K562 (cell line): ENCODE measurements around the gene RRP9. TPM values are rescaled to one million over a fixed set of nuclear protein-coding genes. Genes with fewer than 3 reads are reported as not detected.
A peak's percentile ranks its signal among the peaks of the same experiment; 100 is the strongest.

ENCODE experiments used
- ETV6 ChIP-seq, 3 experiments: fragments of 150-350 bp in 1 of 3; sonication (generic) in 1 of 3; formaldehyde crosslinking in 1 of 3; IDR thresholded peaks; 2 replicates each; pipeline versions ENCODE4 v1.6.1 to v1.8.0; 2014 to 2022; ENCODE audit warnings: borderline replicate concordance in 2 of 3, low read depth in 2 of 3, antibody characterized with exemption in 1 of 3, low read length in 1 of 3, mild to moderate bottlenecking in 1 of 3, missing genetic modification reagents in 1 of 3
- FOXA3 ChIP-seq, 2 experiments: fragments of 450-650 bp in 1 of 2; sonication (generic) in 1 of 2; formaldehyde crosslinking; IDR thresholded peaks in 1 of 2; conservative IDR thresholded peaks in 1 of 2; 2 replicates each; pipeline versions ENCODE4 v1.4.0 to v1.8.0; 2020 to 2022; ENCODE audit warnings: mild to moderate bottlenecking in 2 of 2, missing genetic modification reagents in 1 of 2
- GATAD2A ChIP-seq: fragments of 450-650 bp; IDR thresholded peaks from 2 replicates; pipeline ENCODE4 v1.6.1; 2017
- MYBL2 ChIP-seq, 2 experiments: fragments of 450-650 bp in 1 of 2; sonication (generic) in 1 of 2; formaldehyde crosslinking in 1 of 2; IDR thresholded peaks; 2 replicates each; pipeline versions ENCODE4 v1.6.1 to v1.8.1; 2017 to 2022; ENCODE audit warnings: borderline replicate concordance in 1 of 2, inconsistent platforms in 1 of 2, low read depth in 1 of 2, mild to moderate bottlenecking in 1 of 2, missing genetic modification reagents in 1 of 2, moderate library complexity in 1 of 2
- NCOA2 ChIP-seq, 2 experiments: fragments of 450-650 bp; IDR thresholded peaks; 2 replicates each; pipeline ENCODE4 v1.6.1; 2018; ENCODE audit warnings: mild to moderate bottlenecking in 2 of 2, moderate library complexity in 1 of 2; ENCODE audit not compliant: partially characterized antibody in 2 of 2
- NFE2 ChIP-seq: IDR thresholded peaks from 2 replicates; pipeline ENCODE4 v1.6.1; 2014; ENCODE audit warnings: antibody characterized with exemption, low read depth
- RB1 ChIP-seq: fragments of 450-650 bp; IDR thresholded peaks from 2 replicates; pipeline ENCODE4 v1.6.1; 2017; ENCODE audit warnings: low read depth, mild to moderate bottlenecking
- RFX1 ChIP-seq: fragments of 450-650 bp; IDR thresholded peaks from 2 replicates; pipeline ENCODE4 v1.6.1; 2016; ENCODE audit warnings: mild to moderate bottlenecking, moderate library complexity
- SMAD2 ChIP-seq: fragments of 150-350 bp; IDR thresholded peaks from 2 replicates; pipeline ENCODE4 v1.6.1; 2014; ENCODE audit warnings: low read depth, mild to moderate bottlenecking, low read length
- SMARCB1 ChIP-seq: IDR thresholded peaks from 2 replicates; pipeline ENCODE4 v1.6.1; 2011; ENCODE audit warnings: improper control_type of control experiment, low read depth; ENCODE audit not compliant: insufficient read length
- TFAM ChIP-seq: fragments of 250-450 bp; sonication (Bioruptor Pico); conservative IDR thresholded peaks from 2 replicates; pipeline ENCODE4 v1.5.0; 2021; ENCODE audit warnings: mild to moderate bottlenecking, moderate library complexity
- TOE1 ChIP-seq, 2 experiments: fragments of 450-650 bp in 1 of 2; sonication (generic) in 1 of 2; formaldehyde crosslinking in 1 of 2; IDR thresholded peaks; 2 replicates each; pipeline versions ENCODE4 v1.7.1 to v1.8.0; 2016 to 2022; ENCODE audit warnings: borderline replicate concordance in 2 of 2, mild to moderate bottlenecking in 2 of 2, antibody characterized with exemption in 1 of 2, inconsistent platforms in 1 of 2, low read depth in 1 of 2, missing genetic modification reagents in 1 of 2, moderate library complexity in 1 of 2
- U2AF1 ChIP-seq: fragments of 200-400 bp; formaldehyde crosslinking; optimal IDR thresholded peaks from 2 replicates; pipeline ENCODE3; 2017; ENCODE audit warnings: mild to moderate bottlenecking, low read depth, low read length, moderate library complexity
- ZNF3 ChIP-seq: fragments of 250-450 bp; sonication (Bioruptor Pico); IDR thresholded peaks from 2 replicates; pipeline ENCODE4 v1.5.0; 2021; ENCODE audit warnings: mild to moderate bottlenecking, moderate library complexity
- polyA plus RNA-seq, 8 experiments: library from polyadenylated mRNA; depleted of rRNA in 4 of 8; stranded (reverse) in 5 of 8; unstranded in 3 of 8; fragments of >200 nt; fragmentation: Nextera tagmentation in 2 of 8; fragmentation: Illumina TruSeq in 1 of 8; extraction: Ambion mirVana in 2 of 8; extraction: Trizol in 1 of 8; gene quantifications; 2 replicates each; pipeline versions ENCODE4 v1.2.1 to v1.2.3, GENCODE V29; 2011 to 2014; ENCODE audit warnings: inconsistent platforms in 1 of 8, missing spikeins in 1 of 8
- total RNA-seq, 7 experiments: library from RNA; depleted of rRNA in 6 of 7; stranded (reverse); fragments of >200 nt in 6 of 7; fragmentation: Illumina TruSeq in 2 of 7; extraction: Trizol in 2 of 7; gene quantifications; 2 replicates each; pipeline versions ENCODE4 v1.2.1 to v1.2.3, GENCODE V29; 2011 to 2021; ENCODE audit warnings: low replicate concordance in 1 of 7
- TF ChIP-seq, protein P1 (sequence below): fragments of 200-800 bp; sonication (Bioruptor generic); IDR thresholded peaks from 2 replicates; pipeline ENCODE4 v1.6.1; 2017; ENCODE audit warnings: missing genetic modification characterization, missing compliant biosample characterization
- TF ChIP-seq, protein P2 (sequence below): sonication (generic); formaldehyde crosslinking; IDR thresholded peaks from 2 replicates; pipeline ENCODE4 v1.8.0; 2022; ENCODE audit warnings: missing genetic modification reagents, mild to moderate bottlenecking, moderate library complexity, borderline replicate concordance
- TF ChIP-seq, protein P3 (sequence below): fragments of 450-650 bp; conservative IDR thresholded peaks from 2 replicates; pipeline ENCODE4 v1.6.1; 2016; ENCODE audit warnings: missing genetic modification characterization, low read depth, mild to moderate bottlenecking, control low read depth, missing compliant biosample characterization
- TF ChIP-seq, protein P4 (sequence below): fragments of 200-400 bp; formaldehyde crosslinking; IDR thresholded peaks from 2 replicates; pipeline ENCODE4 v1.6.1; 2017; ENCODE audit warnings: mild to moderate bottlenecking, low read depth, low read length, moderate library complexity

Gene RRP9
- total and polyA plus RNA-seq, 9 of the 15 experiments (the other 6 are each of a cell fraction or from before 2014, with no cell fraction given), result 5.2 to 67.0 (median 45.9) TPM

DNA sequence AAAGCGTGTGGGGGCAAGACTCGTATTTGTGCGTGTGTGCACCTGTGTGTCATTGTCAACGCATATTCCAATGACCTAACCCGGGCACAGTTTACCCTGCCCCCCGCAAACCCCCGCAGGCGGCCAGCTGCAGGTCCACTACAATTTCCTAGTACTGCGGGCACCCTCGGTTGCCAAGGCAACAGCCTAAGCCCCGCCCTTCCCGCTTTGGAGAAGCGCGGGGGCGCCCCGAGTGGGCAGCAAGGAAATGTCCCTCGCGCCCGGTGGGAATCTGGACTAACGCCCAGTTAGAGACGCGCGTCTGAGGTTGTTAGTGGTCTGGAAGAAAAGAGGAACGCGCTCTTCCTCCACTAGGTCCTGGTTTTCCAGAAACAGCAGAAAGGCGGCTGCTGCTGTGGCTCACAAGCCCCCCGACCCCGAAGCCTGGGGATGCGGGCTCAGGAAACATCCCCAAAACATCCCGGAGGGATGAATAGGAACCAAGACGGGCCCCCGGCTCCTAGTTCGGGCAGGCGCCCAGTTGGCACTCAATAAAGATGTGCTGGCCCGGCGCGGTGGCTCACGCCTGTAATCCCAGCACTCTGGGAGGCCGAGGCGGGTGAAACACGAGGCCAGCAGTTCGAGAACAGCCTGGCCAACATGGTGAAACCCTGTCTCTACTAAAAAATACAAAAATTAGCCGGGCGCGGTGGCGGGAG, 34.3 kb upstream of the RRP9 start (continued):
- no peak for TF ChIP-seq SMAD2
- TF ChIP-seq U2AF1, result no peak
- TF ChIP-seq, protein P1, sequence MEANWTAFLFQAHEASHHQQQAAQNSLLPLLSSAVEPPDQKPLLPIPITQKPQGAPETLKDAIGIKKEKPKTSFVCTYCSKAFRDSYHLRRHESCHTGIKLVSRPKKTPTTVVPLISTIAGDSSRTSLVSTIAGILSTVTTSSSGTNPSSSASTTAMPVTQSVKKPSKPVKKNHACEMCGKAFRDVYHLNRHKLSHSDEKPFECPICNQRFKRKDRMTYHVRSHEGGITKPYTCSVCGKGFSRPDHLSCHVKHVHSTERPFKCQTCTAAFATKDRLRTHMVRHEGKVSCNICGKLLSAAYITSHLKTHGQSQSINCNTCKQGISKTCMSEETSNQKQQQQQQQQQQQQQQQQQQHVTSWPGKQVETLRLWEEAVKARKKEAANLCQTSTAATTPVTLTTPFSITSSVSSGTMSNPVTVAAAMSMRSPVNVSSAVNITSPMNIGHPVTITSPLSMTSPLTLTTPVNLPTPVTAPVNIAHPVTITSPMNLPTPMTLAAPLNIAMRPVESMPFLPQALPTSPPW (CRISPR knock-in tag), result peak; percentile 42
- TF ChIP-seq, protein P2, sequence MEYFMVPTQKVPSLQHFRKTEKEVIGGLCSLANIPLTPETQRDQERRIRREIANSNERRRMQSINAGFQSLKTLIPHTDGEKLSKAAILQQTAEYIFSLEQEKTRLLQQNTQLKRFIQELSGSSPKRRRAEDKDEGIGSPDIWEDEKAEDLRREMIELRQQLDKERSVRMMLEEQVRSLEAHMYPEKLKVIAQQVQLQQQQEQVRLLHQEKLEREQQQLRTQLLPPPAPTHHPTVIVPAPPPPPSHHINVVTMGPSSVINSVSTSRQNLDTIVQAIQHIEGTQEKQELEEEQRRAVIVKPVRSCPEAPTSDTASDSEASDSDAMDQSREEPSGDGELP (CRISPR knock-in tag), result peak; percentile 54; the same call in 1 of the 2 replicates
- no peak for TF ChIP-seq NFE2
- 0 out of 2 replicates have a peak, but pooled peaks have one; percentile 13 for TF ChIP-seq RB1
- TF ChIP-seq ETV6 (IDR thresholded peaks at IDR 0.05; ENCODE audit: borderline replicate concordance in 1 of 2, low read depth in 2 of 2, low read length in 1 of 2), result no peak
- no peak for TF ChIP-seq ETV6 (CRISPR knock-in tag; IDR thresholded peaks at IDR 0.05; ENCODE audit: borderline replicate concordance)
- TF ChIP-seq FOXA3 (CRISPR knock-in tag; conservative IDR thresholded peaks at IDR 0.05 in 1 of 2, IDR thresholded peaks at IDR 0.05 in 1 of 2), result no peak
- TF ChIP-seq SMARCB1, result no peak
- TF ChIP-seq, protein P3, sequence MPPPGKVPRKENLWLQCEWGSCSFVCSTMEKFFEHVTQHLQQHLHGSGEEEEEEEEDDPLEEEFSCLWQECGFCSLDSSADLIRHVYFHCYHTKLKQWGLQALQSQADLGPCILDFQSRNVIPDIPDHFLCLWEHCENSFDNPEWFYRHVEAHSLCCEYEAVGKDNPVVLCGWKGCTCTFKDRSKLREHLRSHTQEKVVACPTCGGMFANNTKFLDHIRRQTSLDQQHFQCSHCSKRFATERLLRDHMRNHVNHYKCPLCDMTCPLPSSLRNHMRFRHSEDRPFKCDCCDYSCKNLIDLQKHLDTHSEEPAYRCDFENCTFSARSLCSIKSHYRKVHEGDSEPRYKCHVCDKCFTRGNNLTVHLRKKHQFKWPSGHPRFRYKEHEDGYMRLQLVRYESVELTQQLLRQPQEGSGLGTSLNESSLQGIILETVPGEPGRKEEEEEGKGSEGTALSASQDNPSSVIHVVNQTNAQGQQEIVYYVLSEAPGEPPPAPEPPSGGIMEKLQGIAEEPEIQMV (tag), result no peak
- no peak for TF ChIP-seq TFAM (CRISPR knock-in tag)
- no peak for TF ChIP-seq TOE1 (IDR thresholded peaks at IDR 0.05; ENCODE audit: borderline replicate concordance)
- TF ChIP-seq TOE1 (CRISPR knock-in tag; IDR thresholded peaks at IDR 0.05; ENCODE audit: borderline replicate concordance, low read depth), result no peak
- no peak for TF ChIP-seq NCOA2 (IDR thresholded peaks at IDR 0.05; ENCODE audit: partially characterized antibody in 2 of 2)
- TF ChIP-seq, protein P4, sequence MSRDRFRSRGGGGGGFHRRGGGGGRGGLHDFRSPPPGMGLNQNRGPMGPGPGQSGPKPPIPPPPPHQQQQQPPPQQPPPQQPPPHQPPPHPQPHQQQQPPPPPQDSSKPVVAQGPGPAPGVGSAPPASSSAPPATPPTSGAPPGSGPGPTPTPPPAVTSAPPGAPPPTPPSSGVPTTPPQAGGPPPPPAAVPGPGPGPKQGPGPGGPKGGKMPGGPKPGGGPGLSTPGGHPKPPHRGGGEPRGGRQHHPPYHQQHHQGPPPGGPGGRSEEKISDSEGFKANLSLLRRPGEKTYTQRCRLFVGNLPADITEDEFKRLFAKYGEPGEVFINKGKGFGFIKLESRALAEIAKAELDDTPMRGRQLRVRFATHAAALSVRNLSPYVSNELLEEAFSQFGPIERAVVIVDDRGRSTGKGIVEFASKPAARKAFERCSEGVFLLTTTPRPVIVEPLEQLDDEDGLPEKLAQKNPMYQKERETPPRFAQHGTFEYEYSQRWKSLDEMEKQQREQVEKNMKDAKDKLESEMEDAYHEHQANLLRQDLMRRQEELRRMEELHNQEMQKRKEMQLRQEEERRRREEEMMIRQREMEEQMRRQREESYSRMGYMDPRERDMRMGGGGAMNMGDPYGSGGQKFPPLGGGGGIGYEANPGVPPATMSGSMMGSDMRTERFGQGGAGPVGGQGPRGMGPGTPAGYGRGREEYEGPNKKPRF, result no peak
- TF ChIP-seq RFX1, result peak; percentile 95
- TF ChIP-seq ZNF3 (CRISPR knock-in tag), result no peak
- no peak for TF ChIP-seq GATAD2A
- no peak for TF ChIP-seq MYBL2 (IDR thresholded peaks at IDR 0.05; ENCODE audit: low read depth)
- TF ChIP-seq MYBL2 (CRISPR knock-in tag; IDR thresholded peaks at IDR 0.05; ENCODE audit: borderline replicate concordance), result no peak
